Caco-2 (cell line): ENCODE data around the gene PICK1. TPM values are rescaled to one million over a fixed set of nuclear protein-coding genes. Genes with fewer than 3 reads are reported as not detected.

Source experiments
- BruUV-seq: library from RNA; stranded (reverse); fragments of 400-500 nt; replicated peaks from 2 replicates; lab custom pipeline; 2021; lab: Mats Ljungman, UMichigan
- CTCF ChIA-PET: fragments of 300-600 bp; sonication (Branson Sonifier 250); formaldehyde crosslinking; loops from one replicate; lab custom pipeline; 2022; ENCODE audit warnings: antibody characterized with exemption; lab: Charles Lee
- POLR2A ChIA-PET: fragments of 300-600 bp; sonication (Branson Sonifier 250); formaldehyde crosslinking; loops from one replicate; lab custom pipeline; 2022; ENCODE audit warnings: antibody characterized with exemption; lab: Charles Lee
- DNase-seq, 2 experiments: peaks; one replicate each; pipeline versions ENCODE4 v3.0.0 to v3.0.0-alpha.2; 2020 to 2022
- H3K27me3 ChIP-seq: replicated peaks from 2 replicates; pipeline ENCODE4 v1.6.0; 2011; ENCODE audit warnings: low read length; ENCODE audit not compliant: control insufficient read depth, insufficient read depth
- H3K36me3 ChIP-seq: 2 replicates; pipeline ENCODE4 v1.5.1; 2011; ENCODE audit warnings: low read length; ENCODE audit not compliant: control insufficient read depth, insufficient read depth
- H3K4me1 ChIP-seq: fragments of 250-450 bp; sonication (Bioruptor Pico); 2 replicates; pipeline ENCODE4 v1.5.1; 2020; ENCODE audit warnings: mild to moderate bottlenecking
- H3K4me3 ChIP-seq: 2 replicates; pipeline ENCODE4 v1.5.1; 2011; ENCODE audit warnings: low read depth, mild to moderate bottlenecking, control low read depth, low read length
- H3K9me3 ChIP-seq: fragments of 250-450 bp; sonication (Bioruptor Pico); 2 replicates; pipeline ENCODE4 v1.5.1; 2020; ENCODE audit warnings: mild to moderate bottlenecking, moderate library complexity
- H3K27ac Mint-ChIP-seq: one replicate; pipeline ENCODE4 v1.8.0; 2022; ENCODE audit warnings: mixed read lengths; ENCODE audit not compliant: unreplicated experiment
- H3K27me3 Mint-ChIP-seq: one replicate; pipeline ENCODE4 v1.8.0; 2022; ENCODE audit warnings: mixed read lengths; ENCODE audit not compliant: insufficient read depth, unreplicated experiment
- H3K36me3 Mint-ChIP-seq: one replicate; pipeline ENCODE4 v1.8.0; 2022; ENCODE audit warnings: mild to moderate bottlenecking, mixed read lengths; ENCODE audit not compliant: insufficient read depth, unreplicated experiment
- H3K4me1 Mint-ChIP-seq: one replicate; pipeline ENCODE4 v1.8.0; 2022; ENCODE audit warnings: low read depth, mixed read lengths; ENCODE audit not compliant: unreplicated experiment
- H3K4me3 Mint-ChIP-seq: one replicate; pipeline ENCODE4 v1.8.0; 2022; ENCODE audit warnings: mild to moderate bottlenecking, moderate library complexity, mixed read lengths; ENCODE audit not compliant: unreplicated experiment
- H3K9me3 Mint-ChIP-seq: one replicate; pipeline ENCODE4 v1.8.0; 2022; ENCODE audit warnings: mixed read lengths; ENCODE audit not compliant: unreplicated experiment
- CTCF ChIP-seq, 2 experiments: fragments of 200-600 bp in 1 of 2; IDR thresholded peaks; 1 replicate in 1 of 2; 2 replicates in 1 of 2; pipeline versions ENCODE4 v1.5.1 to v1.8.0; 2011 to 2022; ENCODE audit warnings: antibody characterized with exemption in 1 of 2, control low read depth in 1 of 2, inconsistent platforms in 1 of 2, low read depth in 1 of 2, low read length in 1 of 2, mild to moderate bottlenecking in 1 of 2, moderate library complexity in 1 of 2; ENCODE audit not compliant: insufficient read depth in 1 of 2, severe bottlenecking in 1 of 2, unreplicated experiment in 1 of 2
- intact Hi-C: fragments of 100-400 bp; cut with micrococcal nuclease; formaldehyde crosslinking; loops from one replicate; pipeline ENCODE4 v1.10.0; 2022; ENCODE audit not compliant: unreplicated experiment
- total RNA-seq: library from RNA; stranded (reverse); gene quantifications from 2 replicates; pipeline ENCODE4 v1.2.3, GENCODE V29; 2022

The PICK1 gene
- total RNA-seq, 1 experiment from 2014 or later, result 41.1 TPM

DNA sequence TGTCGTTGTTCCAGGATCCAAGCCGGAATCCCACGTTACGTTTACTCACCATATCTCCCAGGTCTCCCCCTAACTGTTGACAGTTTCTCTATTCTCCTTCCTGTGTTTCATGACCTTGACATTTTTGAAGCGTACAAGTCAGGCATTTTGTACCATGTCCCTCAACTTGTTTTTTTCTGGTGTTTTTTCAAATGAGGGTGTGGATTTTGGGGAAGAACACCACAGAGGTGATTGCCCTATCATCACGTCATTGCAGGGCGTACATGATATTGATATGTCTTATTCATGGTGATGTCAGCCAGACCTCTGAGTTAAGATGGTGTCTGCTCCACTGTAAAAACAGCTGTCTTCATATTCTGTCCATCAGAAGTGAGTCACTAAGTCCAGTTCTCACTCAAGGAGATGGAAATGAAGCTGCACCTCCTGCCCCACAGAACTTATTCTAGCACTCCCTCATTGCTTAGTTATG, 44.6 kb upstream of the PICK1 start:
- H3K36me3 Mint-ChIP-seq, result no peaks in the 10 kb centered on the region
- CTCF ChIA-PET, result no interaction called here
- Histone ChIP-seq H3K27me3 (no peaks in the 10 kb centered on the region), H3K9me3 (no peaks in the 10 kb centered on the region), H3K4me3 (no peak overlapping the region), H3K36me3 (no peaks in the 10 kb centered on the region), H3K4me1 (no peaks in the 10 kb centered on the region)
- H3K9me3 Mint-ChIP-seq, result no peaks in the 10 kb centered on the region
- DNase-seq, result no peak
- H3K4me1 Mint-ChIP-seq, result no peaks in the 10 kb centered on the region
- no peak overlapping the region for H3K27ac Mint-ChIP-seq
- H3K27me3 Mint-ChIP-seq, result no peaks in the 10 kb centered on the region
- H3K4me3 Mint-ChIP-seq, result no peak overlapping the region
- no peak for TF ChIP-seq CTCF (IDR thresholded peaks at IDR 0.05; ENCODE audit: insufficient read depth in 1 of 2, low read depth in 1 of 2, low read length in 1 of 2, severe bottlenecking in 1 of 2, unreplicated experiment in 1 of 2)
- BruUV-seq, result no TSS peak
- intact Hi-C loops, result no loop called here
- POLR2A ChIA-PET, result no interaction called here

GRCh38 chr22:38014083-38014482, 43.1 kb upstream of the PICK1 start:
- no peak overlapping the region for H3K4me3 Mint-ChIP-seq
- Histone ChIP-seq H3K4me3 (no peak overlapping the region), H3K9me3 (no peaks in the 10 kb centered on the region), H3K36me3 (no peaks in the 10 kb centered on the region), H3K27me3 (no peaks in the 10 kb centered on the region), H3K4me1 (no peaks in the 10 kb centered on the region)
- no peak for DNase-seq
- no peaks in the 10 kb centered on the region for H3K27me3 Mint-ChIP-seq
- no TSS peak for BruUV-seq
- CTCF ChIA-PET, result no interaction called here
- H3K36me3 Mint-ChIP-seq, result no peaks in the 10 kb centered on the region
- H3K27ac Mint-ChIP-seq, result no peak overlapping the region
- no peaks in the 10 kb centered on the region for H3K4me1 Mint-ChIP-seq
- POLR2A ChIA-PET, result no interaction called here
- H3K9me3 Mint-ChIP-seq, result no peaks in the 10 kb centered on the region
- no peak for TF ChIP-seq CTCF (IDR thresholded peaks at IDR 0.05; ENCODE audit: insufficient read depth in 1 of 2, low read depth in 1 of 2, low read length in 1 of 2, severe bottlenecking in 1 of 2, unreplicated experiment in 1 of 2)
- intact Hi-C loops, result no loop called here

GRCh38 chr22:38016182-38017151, 40.7 kb upstream of the PICK1 start:
- no peaks in the 10 kb centered on the region for H3K9me3 ChIP-seq
- TF ChIP-seq CTCF (IDR thresholded peaks at IDR 0.05; ENCODE audit: insufficient read depth in 1 of 2, low read depth in 1 of 2, low read length in 1 of 2, severe bottlenecking in 1 of 2, unreplicated experiment in 1 of 2), result no peak
- no peak overlapping the region for H3K4me3 ChIP-seq
- H3K27me3 ChIP-seq, result no peaks in the 10 kb centered on the region
- Mint-ChIP-seq H3K4me3 (no peak overlapping the region), H3K36me3 (no peaks in the 10 kb centered on the region), H3K27me3 (no peaks in the 10 kb centered on the region), H3K9me3 (no peaks in the 10 kb centered on the region), H3K27ac (no peak overlapping the region), H3K4me1 (no peaks in the 10 kb centered on the region)
- DNase-seq, result no peak
- BruUV-seq, result no TSS peak
- ChIA-PET POLR2A (no interaction called here), CTCF (no interaction called here)
- intact Hi-C loops, result no loop called here
- H3K36me3 ChIP-seq, result no peaks in the 10 kb centered on the region
- no peaks in the 10 kb centered on the region for H3K4me1 ChIP-seq
